CD4-positive, alpha-beta T cell treated with Interleukin-21 for 1 hour (primary cell): ENCODE measurements around the gene CRYGS.

ENCODE experiments used
- DNase-seq: peaks from one replicate; pipeline ENCODE4 v3.0.0-alpha.2; 2020

CRYGS gene

GRCh38 chr3:186489507-186489906 is 54.7 kb downstream of the CRYGS start:
- DNase-seq: no peak
